Thyroid gland (tissue), 4 donors: ENCODE measurements around the gene ARHGAP45. TPM values are rescaled to one million over a fixed set of nuclear protein-coding genes. Genes with fewer than 3 reads are reported as not detected.

ENCODE experiments used
- DNase-seq, 2 donors: peaks; one replicate each; pipeline ENCODE4 v3.0.0-alpha.2; 2019
- H3K27ac ChIP-seq, 3 donors: fragments of 200-600 bp; sonication (generic); 1 replicate in 2 of 3; 2 replicates in 1 of 3; pipeline ENCODE4 v1.5.1; 2016 to 2019; ENCODE audit warnings: mild to moderate bottlenecking in 1 of 3, moderate library complexity in 1 of 3
- H3K27me3 ChIP-seq: fragments of 200-600 bp; sonication (generic); one replicate; pipeline ENCODE4 v1.5.1; 2019
- H3K36me3 ChIP-seq, 2 donors: fragments of 200-600 bp; sonication (generic); one replicate each; pipeline ENCODE4 v1.5.1; 2016 to 2019
- H3K4me1 ChIP-seq, 2 donors: fragments of 200-600 bp; sonication (generic); one replicate each; pipeline ENCODE4 v1.5.1; 2017 to 2019
- H3K4me3 ChIP-seq, 3 donors: fragments of 200-600 bp; sonication (generic); replicated peaks in 1 of 3; 1 replicate in 2 of 3; 2 replicates in 1 of 3; pipeline ENCODE4 v1.5.1; 2016; ENCODE audit warnings: mild to moderate bottlenecking in 1 of 3
- H3K9me3 ChIP-seq: fragments of 200-600 bp; sonication (generic); one replicate; pipeline ENCODE4 v1.5.1; 2017
- POLR2A ChIP-seq, 2 donors: fragments of 450-650 bp; IDR thresholded peaks; one replicate each; pipeline ENCODE4 v1.6.1; 2017; ENCODE audit warnings: antibody characterized with exemption in 2 of 2, mild to moderate bottlenecking in 2 of 2, moderate library complexity in 1 of 2
- WGBS, 2 donors: methylation state at CpG; one replicate each; pipeline ENCODE4 v1.1.5; 2017; 5-methylcytosine and 5-hydroxymethylcytosine counted together
- intact Hi-C: fragments of 100-400 bp; cut with DNase I; formaldehyde crosslinking; loops from one replicate; pipeline ENCODE4 v1.15.1; 2023
- total RNA-seq, 4 donors: library from RNA; depleted of rRNA; stranded (reverse); fragments of >200 nt; gene quantifications; one replicate each; pipeline ENCODE4 v1.2.3, GENCODE V29; 2016
- TF ChIP-seq, protein P1 (sequence below), 6 experiments: fragments of 200-600 bp in 3 of 6; fragments of 450-650 bp in 3 of 6; sonication (generic) in 3 of 6; IDR thresholded peaks; one replicate each; pipeline ENCODE4 v1.5.1; 2016 to 2019; ENCODE audit warnings: antibody characterized with exemption in 6 of 6, mild to moderate bottlenecking in 2 of 6, inconsistent platforms in 1 of 6, moderate library complexity in 1 of 6

Gene ARHGAP45
- total RNA-seq, 4 donors from 2014 or later, result 11.5 to 19.8 (median 14.4) TPM

DNA sequence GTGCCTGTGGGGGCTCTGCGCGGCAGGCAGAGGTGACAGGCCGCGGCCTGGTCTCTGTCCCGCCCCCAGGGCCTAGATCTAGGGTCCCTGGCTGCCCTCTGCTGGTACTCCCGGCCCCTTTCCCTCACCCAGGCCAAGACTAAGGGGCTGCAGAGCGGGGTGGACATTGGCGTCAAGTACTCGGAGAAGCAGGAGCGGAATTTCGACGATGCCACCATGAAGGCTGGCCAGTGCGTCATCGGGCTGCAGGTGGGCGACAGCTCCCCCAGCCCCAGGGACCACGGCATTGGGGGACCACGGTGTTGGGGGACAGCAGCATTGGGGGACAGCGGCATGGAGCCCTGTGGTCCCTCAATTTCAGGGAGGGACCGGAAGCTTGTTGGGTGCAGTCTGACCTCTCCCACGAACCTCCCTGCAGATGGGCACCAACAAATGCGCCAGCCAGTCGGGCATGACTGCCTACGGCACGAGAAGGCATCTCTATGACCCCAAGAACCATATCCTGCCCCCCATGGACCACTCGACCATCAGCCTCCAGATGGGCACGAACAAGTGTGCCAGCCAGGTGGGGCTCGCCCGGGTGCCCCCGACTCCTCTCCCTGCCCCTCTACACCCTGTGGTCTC lies 30.9 kb upstream of the ARHGAP45 start:
- intact Hi-C loops, result no loop called here

DNA sequence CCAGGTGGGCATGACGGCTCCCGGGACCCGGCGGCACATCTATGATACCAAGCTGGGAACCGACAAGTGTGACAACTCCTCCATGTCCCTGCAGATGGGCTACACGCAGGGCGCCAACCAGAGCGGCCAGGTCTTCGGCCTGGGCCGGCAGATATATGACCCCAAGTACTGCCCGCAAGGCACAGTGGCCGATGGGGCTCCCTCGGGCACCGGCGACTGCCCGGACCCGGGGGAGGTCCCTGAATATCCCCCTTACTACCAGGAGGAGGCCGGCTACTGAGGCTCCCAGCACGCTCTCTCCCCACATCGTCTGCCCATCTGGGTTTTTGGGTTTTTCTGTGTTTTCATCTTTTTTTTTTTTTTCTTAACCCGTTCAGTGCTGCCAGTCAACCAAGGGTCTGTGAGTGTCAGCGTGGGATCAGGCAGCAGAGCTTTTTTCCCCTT lies 29.3 kb upstream of the ARHGAP45 start:
- intact Hi-C loops, result no loop called here
- peaks cover 10 to 23% of the 10 kb centered on the region in 2 donors for H3K4me1 ChIP-seq
- H3K9me3 ChIP-seq, result no peaks in the 10 kb centered on the region
- H3K36me3 ChIP-seq, result peaks cover 8 to 12% of the 10 kb centered on the region in 2 donors
- H3K27me3 ChIP-seq, result no peaks in the 10 kb centered on the region
- no peak for TF ChIP-seq POLR2A (IDR thresholded peaks at IDR 0.05)
- TF ChIP-seq, protein P1, sequence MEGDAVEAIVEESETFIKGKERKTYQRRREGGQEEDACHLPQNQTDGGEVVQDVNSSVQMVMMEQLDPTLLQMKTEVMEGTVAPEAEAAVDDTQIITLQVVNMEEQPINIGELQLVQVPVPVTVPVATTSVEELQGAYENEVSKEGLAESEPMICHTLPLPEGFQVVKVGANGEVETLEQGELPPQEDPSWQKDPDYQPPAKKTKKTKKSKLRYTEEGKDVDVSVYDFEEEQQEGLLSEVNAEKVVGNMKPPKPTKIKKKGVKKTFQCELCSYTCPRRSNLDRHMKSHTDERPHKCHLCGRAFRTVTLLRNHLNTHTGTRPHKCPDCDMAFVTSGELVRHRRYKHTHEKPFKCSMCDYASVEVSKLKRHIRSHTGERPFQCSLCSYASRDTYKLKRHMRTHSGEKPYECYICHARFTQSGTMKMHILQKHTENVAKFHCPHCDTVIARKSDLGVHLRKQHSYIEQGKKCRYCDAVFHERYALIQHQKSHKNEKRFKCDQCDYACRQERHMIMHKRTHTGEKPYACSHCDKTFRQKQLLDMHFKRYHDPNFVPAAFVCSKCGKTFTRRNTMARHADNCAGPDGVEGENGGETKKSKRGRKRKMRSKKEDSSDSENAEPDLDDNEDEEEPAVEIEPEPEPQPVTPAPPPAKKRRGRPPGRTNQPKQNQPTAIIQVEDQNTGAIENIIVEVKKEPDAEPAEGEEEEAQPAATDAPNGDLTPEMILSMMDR (IDR thresholded peaks at IDR 0.05), result no peak
- no peak overlapping the region for H3K27ac ChIP-seq
- WGBS, 2 donors, result 82 to 84% methylated on average over 17 to 21 of the region's 22 CpGs
- no peak overlapping the region for H3K4me3 ChIP-seq
- DNase-seq, result no peak

More for the DNA sequence above, 30.9 kb upstream of the ARHGAP45 start:
- H3K27ac ChIP-seq, result no peak overlapping the region
- H3K4me1 ChIP-seq, result peaks cover 10 to 14% of the 10 kb centered on the region in 2 donors
- no peak for DNase-seq
- H3K36me3 ChIP-seq, result peaks cover 17 to 22% of the 10 kb centered on the region in 2 donors
- no peaks in the 10 kb centered on the region for H3K9me3 ChIP-seq
- no peak overlapping the region for H3K4me3 ChIP-seq
- WGBS, 2 donors, result 86 to 89% methylated on average over 21 to 29 of the region's 29 CpGs
- TF ChIP-seq POLR2A (IDR thresholded peaks at IDR 0.05), result no peak
- TF ChIP-seq, protein P1 (IDR thresholded peaks at IDR 0.05), result no peak
- H3K27me3 ChIP-seq, result no peaks in the 10 kb centered on the region

DNA sequence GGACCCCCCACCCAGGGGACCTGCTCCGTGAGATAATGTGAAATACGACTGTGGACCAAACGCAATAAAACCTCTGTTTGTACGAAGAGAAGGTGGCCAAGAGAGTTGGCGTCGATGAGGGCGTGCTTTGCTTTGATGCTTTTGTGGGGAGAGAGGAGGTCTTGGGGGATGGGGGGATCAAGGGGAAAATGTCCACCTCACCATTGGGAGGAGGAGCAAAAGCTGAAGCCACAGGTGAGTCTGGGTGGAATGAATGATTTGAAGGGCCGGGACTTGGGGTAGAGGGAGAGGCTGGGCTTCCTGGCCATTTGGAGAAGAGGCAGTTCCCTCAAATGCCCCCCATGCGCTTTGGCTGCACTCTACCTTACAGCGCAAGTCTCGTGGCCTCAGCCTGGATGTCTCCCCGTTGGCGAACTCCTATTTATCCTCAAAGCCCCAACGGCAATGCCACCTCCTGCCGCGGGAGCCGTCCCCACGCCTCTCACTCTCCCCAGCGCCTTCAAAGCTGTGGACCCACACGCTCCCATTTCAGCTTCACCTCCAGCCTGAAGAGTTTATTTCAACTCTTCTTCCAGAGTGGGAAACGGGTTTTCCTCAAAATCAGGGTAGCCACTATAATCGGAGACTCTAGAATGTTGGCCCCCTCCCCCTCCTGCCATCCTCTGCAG lies 27.9 kb upstream of the ARHGAP45 start:
- intact Hi-C loops, result no loop called here
- Histone ChIP-seq H3K9me3 (no peaks in the 10 kb centered on the region), H3K27me3 (no peaks in the 10 kb centered on the region), H3K4me3 (no peak overlapping the region), H3K4me1 (peaks cover 10 to 29% of the 10 kb centered on the region in 2 donors), H3K36me3 (peaks cover 0 to 6% of the 10 kb centered on the region in 2 donors), H3K27ac (no peak overlapping the region)
- TF ChIP-seq, protein P1 (IDR thresholded peaks at IDR 0.05), result no peak
- no peak for TF ChIP-seq POLR2A (IDR thresholded peaks at IDR 0.05)
- WGBS, 2 donors, result 72 to 77% methylated on average over 22 of the region's 22 CpGs
- no peak for DNase-seq

DNA sequence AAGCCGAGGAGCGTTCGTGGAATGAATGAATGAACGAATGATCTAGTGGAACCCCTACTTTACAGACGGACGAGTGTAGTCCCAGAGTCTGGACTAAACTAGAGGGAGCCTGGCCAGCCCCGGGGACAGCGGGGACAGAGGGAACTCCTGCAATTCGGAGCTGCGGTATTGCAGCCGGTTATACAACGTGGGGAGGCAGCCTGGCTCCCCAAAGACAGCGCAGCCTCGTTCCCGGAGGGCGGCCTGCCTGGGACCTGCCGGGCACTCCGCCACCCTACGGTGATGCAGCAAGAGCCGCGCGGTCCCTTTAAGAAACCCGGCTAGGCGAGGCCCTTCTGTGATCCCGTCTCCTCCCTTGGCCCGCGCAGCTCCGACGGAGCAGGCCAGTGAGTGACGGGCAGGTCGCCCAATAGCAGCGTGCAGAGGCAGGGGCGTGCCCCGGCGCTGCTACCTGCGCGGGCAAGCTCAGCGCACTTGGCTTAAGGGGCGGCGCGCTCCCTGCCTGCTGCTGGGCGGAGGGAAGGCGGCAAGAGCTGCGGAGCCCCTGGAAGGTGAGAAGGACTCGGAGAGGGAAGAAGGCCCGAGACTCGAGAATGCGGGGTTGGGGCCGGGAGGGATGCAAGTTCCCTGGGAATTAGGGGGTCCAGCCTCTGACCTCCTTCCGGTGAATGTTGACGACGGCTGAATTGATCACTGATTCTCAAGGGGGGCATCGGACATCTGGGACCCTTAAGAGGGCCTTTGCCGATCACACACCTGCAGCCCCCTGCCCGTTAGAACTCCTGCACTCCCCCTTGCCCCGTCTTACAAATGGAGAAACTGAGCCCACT lies 27.1 kb upstream of the ARHGAP45 start, which contains the start of gene ABCA7:
Gene ABCA7 (plus strand): TSS at position 462 of the 830 bp plus-strand sequence. CDS start 1,255 bp downstream, outside the sequence.
- intact Hi-C loops, result no loop called here
- peak within 1 kb of the TSS in 2 of 3 donors; percentile 35 to 44 for H3K4me3 ChIP-seq
- H3K36me3 ChIP-seq, result peaks cover 0 to 6% of the 10 kb centered on the region in 2 donors
- 6 to 8% methylated on average over 16 to 19 of the region's 56 CpGs for WGBS, 2 donors
- TF ChIP-seq, protein P1 (IDR thresholded peaks at IDR 0.05), result peak in 1 of 6 experiments; percentile 28
- peak; percentile 22 to 87 for TF ChIP-seq POLR2A (IDR thresholded peaks at IDR 0.05)
- H3K4me1 ChIP-seq, result peaks cover 10 to 29% of the 10 kb centered on the region in 2 donors
- peak; percentile 99 for DNase-seq
- no peaks in the 10 kb centered on the region for H3K27me3 ChIP-seq
- no peaks in the 10 kb centered on the region for H3K9me3 ChIP-seq
- H3K27ac ChIP-seq, result peak within 1 kb of the TSS in 1 of 3 donors; percentile 18
